SIG-M5 (cell line): ENCODE results near the gene LYRM2.

Experiments used
- DNase-seq: peaks from one replicate; lab custom pipeline; 2025; lab: John Stamatoyannopoulos, UW

LYRM2 gene

GRCh38 chr6:89555806-89556205, 82.7 kb downstream of the LYRM2 start:
- no peak for DNase-seq

- no peak for DNase-seq
Observed at GRCh38 chr6:89555031-89555430, 83.5 kb downstream of the LYRM2 start.

GRCh38 chr6:89554106-89554505, 84.4 kb downstream of the LYRM2 start:
- no peak for DNase-seq

DNA sequence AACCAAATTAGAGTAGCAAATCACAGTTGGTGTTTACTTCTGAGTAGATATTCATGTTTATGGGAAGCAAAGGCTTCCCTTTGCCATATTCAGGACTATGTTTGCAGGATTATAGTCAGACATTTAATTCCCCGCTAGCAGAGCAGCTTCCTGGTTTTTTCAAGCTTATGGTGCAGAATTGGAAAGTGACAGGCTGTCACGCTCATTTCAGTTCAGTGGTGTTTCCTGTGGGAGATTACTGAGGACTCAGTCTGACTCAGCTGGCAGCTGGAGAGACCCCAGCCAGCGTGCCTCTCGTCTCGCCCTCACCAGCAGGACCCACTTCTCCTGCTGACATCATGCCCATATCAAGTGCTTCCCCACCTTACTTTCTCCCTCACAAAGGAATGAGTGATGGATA, 85.1 kb downstream of the LYRM2 start:
- DNase-seq, result no peak

DNA sequence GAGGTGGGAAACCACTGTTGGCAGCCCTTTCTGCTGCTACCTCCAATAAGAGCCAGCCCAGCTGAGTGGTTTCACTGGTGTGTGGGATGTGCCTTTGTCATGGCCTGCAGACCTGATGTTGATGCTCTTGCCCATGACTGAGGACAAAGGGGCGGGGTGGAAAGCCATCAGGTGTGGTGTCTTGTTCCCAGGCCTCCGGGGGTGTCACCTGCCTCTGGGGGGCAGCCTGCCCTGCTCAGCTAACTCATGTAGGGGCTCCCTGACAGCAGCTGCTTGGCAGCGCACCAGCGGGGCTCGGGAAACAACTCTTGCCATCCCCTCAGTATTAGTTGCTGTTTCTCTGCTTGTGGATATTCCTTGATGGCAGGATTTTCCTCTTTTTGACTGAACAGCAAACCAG, 91.3 kb downstream of the LYRM2 start:
- DNase-seq, result no peak

DNA sequence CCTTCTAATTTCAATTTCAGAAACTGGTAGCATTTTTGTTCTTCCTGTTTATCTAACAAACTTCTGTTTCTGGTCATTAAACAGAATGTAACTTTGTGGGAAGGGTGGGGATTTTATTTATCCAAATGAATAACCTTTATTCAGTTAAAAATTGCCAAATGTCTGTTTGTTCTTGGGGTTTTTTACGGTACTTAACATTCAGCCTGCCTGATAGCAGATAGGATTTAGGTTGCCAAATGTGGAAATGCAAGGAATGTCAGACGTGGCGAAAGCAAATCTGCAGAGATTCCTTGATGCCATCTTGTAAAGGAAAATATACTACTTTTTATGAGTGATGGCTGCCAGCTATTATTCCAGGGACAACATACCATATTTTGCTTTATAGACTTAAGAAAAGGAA, 95.7 kb downstream of the LYRM2 start:
- no peak for DNase-seq

GRCh38 chr6:89542081-89542857, 96.3 kb downstream of the LYRM2 start:
- no peak for DNase-seq

DNA sequence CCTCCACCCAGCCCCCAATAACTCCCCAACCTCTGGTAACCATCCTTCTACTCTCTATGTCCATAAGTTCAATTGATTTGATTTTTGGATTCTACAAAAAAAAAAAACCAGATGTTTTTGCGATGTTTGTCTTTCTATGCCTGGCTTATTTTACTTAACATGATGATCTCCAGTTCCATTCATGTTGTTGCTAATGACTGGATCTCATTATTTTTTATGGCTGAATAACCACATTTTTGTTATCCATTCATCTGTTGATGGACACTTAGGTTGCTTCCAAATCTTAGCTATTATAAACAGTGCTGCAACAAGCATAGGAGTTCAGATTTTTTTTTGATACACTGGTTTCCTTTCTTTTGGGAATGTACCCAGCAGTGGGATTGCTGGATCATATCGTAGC, 98.8 kb downstream of the LYRM2 start:
- DNase-seq, result no peak

- no peak for DNase-seq
Observed at GRCh38 chr6:89536231-89536630, 102.3 kb downstream of the LYRM2 start.

GRCh38 chr6:89530982-89531381, 107.6 kb downstream of the LYRM2 start:
- DNase-seq, result no peak

DNA sequence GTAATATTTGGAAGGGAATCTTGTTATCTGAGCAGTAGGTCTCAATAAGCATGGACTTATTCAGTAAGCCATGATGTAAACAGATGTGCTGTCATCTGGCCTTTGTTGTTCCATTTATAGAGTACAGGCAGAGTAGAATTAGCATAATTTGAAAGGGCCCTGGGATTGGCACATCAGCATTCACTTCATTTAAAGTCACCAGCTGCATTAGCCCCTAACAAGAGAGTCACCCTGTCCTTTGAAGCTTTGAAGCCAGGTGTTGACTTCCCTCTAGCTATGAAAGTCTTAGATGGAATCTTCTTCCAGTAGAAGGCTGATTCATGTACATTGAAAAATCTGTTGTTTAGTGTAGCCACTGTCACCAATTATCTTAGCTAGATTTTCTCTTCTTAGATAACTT, 109.7 kb downstream of the LYRM2 start:
- DNase-seq, result no peak

GRCh38 chr6:89527634-89528033, 110.9 kb downstream of the LYRM2 start:
- DNase-seq, result no peak

GRCh38 chr6:89526563-89526869, 112.0 kb downstream of the LYRM2 start:
- no peak for DNase-seq

GRCh38 chr6:89525786-89526562, 112.6 kb downstream of the LYRM2 start:
- DNase-seq, result no peak

GRCh38 chr6:89522778-89523177, 115.8 kb downstream of the LYRM2 start:
- DNase-seq, result no peak

GRCh38 chr6:89520736-89521135, 117.8 kb downstream of the LYRM2 start:
- DNase-seq, result no peak

- no peak for DNase-seq
Observed at GRCh38 chr6:89518352-89519055, 120.0 kb downstream of the LYRM2 start.
